Measurements from ENCODE around the gene L3MBTL4.

DNA sequence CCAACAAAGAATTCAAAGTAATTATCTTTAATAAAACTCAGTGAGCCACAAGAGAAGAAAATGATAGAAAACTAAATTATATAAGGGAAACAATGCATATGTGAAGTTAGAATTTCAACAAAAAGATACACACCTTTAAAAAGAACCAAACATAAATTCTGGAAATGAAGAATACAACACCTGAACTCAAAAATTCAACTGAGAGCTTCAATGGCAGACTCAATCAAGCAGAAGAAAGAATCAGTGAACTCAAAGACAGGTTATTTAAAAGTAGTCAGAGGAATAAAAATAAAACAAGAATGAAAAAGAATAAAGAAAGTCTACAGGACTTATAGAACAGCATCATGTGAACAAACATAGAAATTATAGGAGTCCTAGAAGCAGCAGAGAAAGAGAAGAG lies 73.4 kb downstream of the L3MBTL4 start:
- no peak for TF ChIP-seq GATA2 (IDR thresholded peaks at IDR 0.05; ENCODE audit: low read depth, low read length)
- no peak for TF ChIP-seq GATA3 (IDR thresholded peaks at IDR 0.05; ENCODE audit: low read depth, low read length)
